ENCODE data around the gene CGB7. TPM values are rescaled to one million over a fixed set of nuclear protein-coding genes. Genes with fewer than 3 reads are reported as not detected.
"Not testable (repeated sequence)": the region's sequence is repeated elsewhere in the genome, so short reads cannot be mapped to it uniquely, and the experiment has no call there.

The CGB7 gene
- total RNA-seq, 1 donor from 2014 or later: not detected

GRCh38 chr19:49025599-49025998, 31.9 kb downstream of the CGB7 start:
- H3K36me3 Mint-ChIP-seq (ENCODE audit: unreplicated experiment); H3K9me3 Mint-ChIP-seq (ENCODE audit: unreplicated experiment); H3K27ac Mint-ChIP-seq (ENCODE audit: unreplicated experiment); H3K4me1 Mint-ChIP-seq (ENCODE audit: low read depth, unreplicated experiment); H3K27me3 Mint-ChIP-seq (ENCODE audit: unreplicated experiment); DNase-seq; H3K4me3 Mint-ChIP-seq (ENCODE audit: unreplicated experiment): not testable (repeated sequence)

- H3K36me3 Mint-ChIP-seq (ENCODE audit: unreplicated experiment); DNase-seq; H3K9me3 Mint-ChIP-seq (ENCODE audit: unreplicated experiment); H3K4me1 Mint-ChIP-seq (ENCODE audit: low read depth, unreplicated experiment); H3K27ac Mint-ChIP-seq (ENCODE audit: unreplicated experiment); H3K27me3 Mint-ChIP-seq (ENCODE audit: unreplicated experiment); H3K4me3 Mint-ChIP-seq (ENCODE audit: unreplicated experiment): not testable (repeated sequence)
Measured at GRCh38 chr19:49025088-49025487, 32.5 kb downstream of the CGB7 start.

GRCh38 chr19:49024233-49024632, 33.3 kb downstream of the CGB7 start, which contains the start of gene CGB3:
TSS of gene CGB3 (minus strand) at chr19:49024333. CDS start at chr19:49023971, 362 bp downstream.
- H3K27me3 Mint-ChIP-seq (ENCODE audit: unreplicated experiment); H3K27ac Mint-ChIP-seq (ENCODE audit: unreplicated experiment); H3K36me3 Mint-ChIP-seq (ENCODE audit: unreplicated experiment); H3K4me1 Mint-ChIP-seq (ENCODE audit: low read depth, unreplicated experiment); DNase-seq; H3K9me3 Mint-ChIP-seq (ENCODE audit: unreplicated experiment); H3K4me3 Mint-ChIP-seq (ENCODE audit: unreplicated experiment): not testable (repeated sequence)

DNA sequence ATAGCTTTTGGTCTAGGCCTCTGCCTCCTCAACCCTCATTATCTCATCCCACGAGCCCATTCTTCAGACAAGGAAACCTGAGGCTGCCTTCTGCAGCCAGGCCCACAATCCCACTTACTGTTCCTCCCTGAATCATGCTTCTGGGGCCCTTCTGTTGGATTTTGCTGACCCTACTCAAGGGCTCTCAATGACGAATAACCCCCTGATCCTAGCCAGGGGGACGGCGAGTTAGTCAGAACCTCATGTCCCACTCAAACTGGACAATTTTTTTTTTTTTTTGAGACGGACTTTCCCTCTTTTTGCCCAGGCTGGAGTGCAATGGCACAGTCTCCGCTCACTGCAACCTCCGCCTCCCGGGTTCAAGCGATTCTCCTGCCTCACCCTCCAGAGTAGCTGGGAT, 35.4 kb downstream of the CGB7 start:
- TF ChIP-seq, protein P1, sequence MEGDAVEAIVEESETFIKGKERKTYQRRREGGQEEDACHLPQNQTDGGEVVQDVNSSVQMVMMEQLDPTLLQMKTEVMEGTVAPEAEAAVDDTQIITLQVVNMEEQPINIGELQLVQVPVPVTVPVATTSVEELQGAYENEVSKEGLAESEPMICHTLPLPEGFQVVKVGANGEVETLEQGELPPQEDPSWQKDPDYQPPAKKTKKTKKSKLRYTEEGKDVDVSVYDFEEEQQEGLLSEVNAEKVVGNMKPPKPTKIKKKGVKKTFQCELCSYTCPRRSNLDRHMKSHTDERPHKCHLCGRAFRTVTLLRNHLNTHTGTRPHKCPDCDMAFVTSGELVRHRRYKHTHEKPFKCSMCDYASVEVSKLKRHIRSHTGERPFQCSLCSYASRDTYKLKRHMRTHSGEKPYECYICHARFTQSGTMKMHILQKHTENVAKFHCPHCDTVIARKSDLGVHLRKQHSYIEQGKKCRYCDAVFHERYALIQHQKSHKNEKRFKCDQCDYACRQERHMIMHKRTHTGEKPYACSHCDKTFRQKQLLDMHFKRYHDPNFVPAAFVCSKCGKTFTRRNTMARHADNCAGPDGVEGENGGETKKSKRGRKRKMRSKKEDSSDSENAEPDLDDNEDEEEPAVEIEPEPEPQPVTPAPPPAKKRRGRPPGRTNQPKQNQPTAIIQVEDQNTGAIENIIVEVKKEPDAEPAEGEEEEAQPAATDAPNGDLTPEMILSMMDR (IDR thresholded peaks at IDR 0.05; ENCODE audit: partially characterized antibody, unreplicated experiment): no peak
- no peaks in the 10 kb centered on the region for H3K4me1 Mint-ChIP-seq (ENCODE audit: low read depth, unreplicated experiment)
- no peaks in the 10 kb centered on the region for H3K36me3 Mint-ChIP-seq (ENCODE audit: unreplicated experiment)
- H3K9me3 Mint-ChIP-seq (ENCODE audit: unreplicated experiment): no peaks in the 10 kb centered on the region
- no peak overlapping the region for H3K4me3 Mint-ChIP-seq (ENCODE audit: unreplicated experiment)
- H3K27me3 Mint-ChIP-seq (ENCODE audit: unreplicated experiment): peaks cover 11% of the 10 kb centered on the region
- no peak for DNase-seq
- no peak overlapping the region for H3K27ac Mint-ChIP-seq (ENCODE audit: unreplicated experiment)

DNA sequence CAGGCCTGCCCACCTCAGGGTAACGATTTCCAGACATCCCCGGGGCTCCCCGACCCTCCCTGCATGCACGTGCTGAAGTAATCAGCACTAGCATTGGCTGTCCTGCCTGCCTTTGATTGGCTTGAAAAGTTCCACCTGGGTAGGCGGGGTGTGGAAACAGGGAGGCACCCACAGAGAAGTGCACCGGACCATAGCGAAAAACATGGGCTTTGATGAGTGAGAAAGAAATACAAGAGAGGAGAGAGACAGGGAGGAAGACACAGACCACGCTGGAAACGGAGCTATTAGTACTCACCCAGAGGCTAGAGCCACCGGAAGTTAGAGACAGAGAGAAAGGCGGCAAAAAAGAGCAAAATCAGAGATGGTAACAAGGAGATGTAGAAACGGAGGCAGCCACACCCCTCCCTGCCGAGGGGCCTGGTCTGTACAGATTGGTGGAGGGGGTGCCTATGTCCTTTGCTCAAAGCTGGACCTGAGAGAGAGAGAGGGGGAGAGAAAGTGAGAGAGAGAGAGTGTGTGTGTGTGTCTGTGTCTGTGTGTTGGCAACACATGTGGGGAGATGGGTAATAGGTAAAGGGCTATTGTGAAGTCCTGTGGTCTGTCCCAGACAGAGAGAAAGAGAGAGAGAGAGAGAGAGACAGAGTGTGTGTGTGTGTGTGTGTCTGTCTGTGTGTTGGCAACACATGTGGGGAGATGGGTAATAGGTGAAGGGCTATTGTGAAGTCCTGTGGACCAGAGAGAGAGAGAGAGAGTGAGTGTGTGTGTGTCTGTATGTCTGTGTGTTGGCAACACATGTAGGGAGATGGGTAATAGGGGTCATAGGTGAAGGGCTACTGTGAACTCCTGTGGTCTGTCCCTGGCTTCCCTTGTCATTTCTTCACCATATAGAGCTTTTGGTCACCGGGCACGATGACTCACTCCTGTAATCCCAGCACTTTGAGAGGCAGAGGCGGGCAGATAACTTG, 36.3 kb downstream of the CGB7 start:
- Mint-ChIP-seq H3K4me3 (ENCODE audit: unreplicated experiment) (no peak overlapping the region), H3K36me3 (ENCODE audit: unreplicated experiment) (no peaks in the 10 kb centered on the region), H3K27ac (ENCODE audit: unreplicated experiment) (peak overlapping the region; percentile 9), H3K4me1 (ENCODE audit: low read depth, unreplicated experiment) (no peaks in the 10 kb centered on the region), H3K27me3 (ENCODE audit: unreplicated experiment) (peaks cover 11% of the 10 kb centered on the region), H3K9me3 (ENCODE audit: unreplicated experiment) (no peaks in the 10 kb centered on the region)
- TF ChIP-seq, protein P1 (IDR thresholded peaks at IDR 0.05; ENCODE audit: partially characterized antibody, unreplicated experiment): no peak
- no peak for DNase-seq

DNA sequence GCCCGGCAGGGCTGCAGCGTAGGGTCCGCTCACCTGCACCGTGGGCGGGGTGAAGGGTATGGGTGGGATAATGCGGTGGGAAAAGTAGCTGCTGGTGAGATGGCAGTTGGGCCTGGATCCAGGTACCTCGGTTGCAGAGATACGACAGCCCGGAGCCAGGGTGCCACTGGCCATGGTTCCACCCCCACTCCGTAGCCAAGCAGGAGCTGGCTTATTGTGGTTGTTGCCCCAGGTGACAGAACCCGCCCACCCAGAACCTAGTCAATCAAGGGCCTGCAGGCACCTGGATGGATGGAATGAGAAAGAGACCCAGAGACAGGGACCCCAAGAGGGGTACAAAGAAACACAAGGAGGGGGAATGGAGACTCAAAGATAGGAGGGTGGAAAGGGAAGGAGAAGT, 37.2 kb downstream of the CGB7 start:
- DNase-seq: no peak
- Mint-ChIP-seq H3K36me3 (ENCODE audit: unreplicated experiment) (no peaks in the 10 kb centered on the region), H3K4me3 (ENCODE audit: unreplicated experiment) (no peak overlapping the region), H3K9me3 (ENCODE audit: unreplicated experiment) (no peaks in the 10 kb centered on the region), H3K27ac (ENCODE audit: unreplicated experiment) (no peak overlapping the region), H3K4me1 (ENCODE audit: low read depth, unreplicated experiment) (no peaks in the 10 kb centered on the region), H3K27me3 (ENCODE audit: unreplicated experiment) (peaks cover 11% of the 10 kb centered on the region)
- TF ChIP-seq, protein P1 (IDR thresholded peaks at IDR 0.05; ENCODE audit: partially characterized antibody, unreplicated experiment): no peak

All from glutamatergic neuron (in vitro differentiated cells).